Bronchial epithelial cell (primary cell): ENCODE data around the gene ADD3. TPM values are rescaled to one million over a fixed set of nuclear protein-coding genes. Genes with fewer than 3 reads are reported as not detected.
"Not testable (repeated sequence)": the region's sequence is repeated elsewhere in the genome, so short reads cannot be mapped to it uniquely, and the experiment has no call there.

Experiments used
- DNase-seq: peaks from one replicate; pipeline ENCODE4 v3.0.0-alpha.2; 2010; ENCODE audit warnings: low read depth
- FAIRE-seq: peaks from 2 replicates; lab custom pipeline; 2011; peaks lifted over from hg19 to GRCh38; lab: Jason Lieb, UNC
- H3K27me3 ChIP-seq: 2 replicates; pipeline ENCODE4 v1.5.1; 2011; ENCODE audit warnings: low read length; ENCODE audit not compliant: control insufficient read depth, insufficient read depth
- H3K36me3 ChIP-seq: 2 replicates; pipeline ENCODE4 v1.5.1; 2011; ENCODE audit warnings: low read length; ENCODE audit not compliant: control insufficient read depth, insufficient read depth
- H3K4me3 ChIP-seq: 2 replicates; pipeline ENCODE4 v1.5.1; 2011; ENCODE audit warnings: mild to moderate bottlenecking, low read depth, low read length, control low read depth
- total RNA-seq: library from RNA; depleted of rRNA; stranded (reverse); fragments of >200 nt; gene quantifications from 2 replicates; pipeline ENCODE4 v1.2.1, GENCODE V29; 2014
- TF ChIP-seq, protein P1 (sequence below): IDR thresholded peaks from 2 replicates; pipeline ENCODE4 v1.5.1; 2011; ENCODE audit warnings: mild to moderate bottlenecking, moderate library complexity, low read length, control low read depth, inconsistent platforms; ENCODE audit not compliant: insufficient read depth, severe bottlenecking

ADD3 gene
- total RNA-seq, 1 donor from 2014 or later = 39.5 TPM

DNA sequence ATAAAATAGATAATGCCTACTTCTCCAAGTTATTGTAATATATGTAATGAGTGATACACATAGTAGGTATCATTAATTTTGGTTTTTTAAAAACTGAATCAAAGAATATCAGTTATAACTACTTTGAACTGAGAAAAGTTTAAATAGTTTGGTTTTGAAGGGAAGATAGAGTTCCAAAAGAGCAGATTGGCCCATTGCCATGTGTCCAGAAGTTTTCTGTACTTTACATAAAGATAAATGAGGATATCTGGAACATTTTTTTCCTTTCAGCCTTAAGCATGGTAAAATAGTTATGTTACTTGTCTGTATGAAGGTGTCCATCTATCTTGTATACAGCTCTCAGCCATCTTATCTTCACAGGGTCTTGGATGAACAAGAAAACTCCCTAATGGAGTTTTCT lies 101.7 kb downstream of the ADD3 start:
- H3K4me3 ChIP-seq = no peak overlapping the region
- H3K27me3 ChIP-seq = no peaks in the 10 kb centered on the region
- no peak for FAIRE-seq
- no peak for DNase-seq
- peaks cover 2% of the 10 kb centered on the region for H3K36me3 ChIP-seq
- TF ChIP-seq, protein P1, sequence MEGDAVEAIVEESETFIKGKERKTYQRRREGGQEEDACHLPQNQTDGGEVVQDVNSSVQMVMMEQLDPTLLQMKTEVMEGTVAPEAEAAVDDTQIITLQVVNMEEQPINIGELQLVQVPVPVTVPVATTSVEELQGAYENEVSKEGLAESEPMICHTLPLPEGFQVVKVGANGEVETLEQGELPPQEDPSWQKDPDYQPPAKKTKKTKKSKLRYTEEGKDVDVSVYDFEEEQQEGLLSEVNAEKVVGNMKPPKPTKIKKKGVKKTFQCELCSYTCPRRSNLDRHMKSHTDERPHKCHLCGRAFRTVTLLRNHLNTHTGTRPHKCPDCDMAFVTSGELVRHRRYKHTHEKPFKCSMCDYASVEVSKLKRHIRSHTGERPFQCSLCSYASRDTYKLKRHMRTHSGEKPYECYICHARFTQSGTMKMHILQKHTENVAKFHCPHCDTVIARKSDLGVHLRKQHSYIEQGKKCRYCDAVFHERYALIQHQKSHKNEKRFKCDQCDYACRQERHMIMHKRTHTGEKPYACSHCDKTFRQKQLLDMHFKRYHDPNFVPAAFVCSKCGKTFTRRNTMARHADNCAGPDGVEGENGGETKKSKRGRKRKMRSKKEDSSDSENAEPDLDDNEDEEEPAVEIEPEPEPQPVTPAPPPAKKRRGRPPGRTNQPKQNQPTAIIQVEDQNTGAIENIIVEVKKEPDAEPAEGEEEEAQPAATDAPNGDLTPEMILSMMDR = no peak

DNA sequence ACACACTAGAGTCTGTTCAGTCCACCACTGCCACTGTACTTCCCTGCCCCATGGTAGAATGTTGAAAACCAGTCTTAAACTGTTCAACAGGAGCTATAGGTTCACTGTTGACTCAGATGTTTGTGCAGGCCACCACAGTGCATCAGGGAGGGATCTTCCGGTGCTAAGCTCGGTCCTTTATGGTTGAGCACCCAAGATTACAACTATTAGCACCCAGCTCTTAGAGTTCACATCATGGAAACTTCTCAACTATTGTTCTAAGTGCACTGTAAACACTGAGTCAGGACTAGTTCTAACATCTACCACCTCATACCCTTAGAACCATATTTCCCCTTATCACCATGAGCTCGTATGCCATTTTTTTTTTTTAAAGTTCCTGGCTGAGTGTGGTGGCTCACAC lies 102.6 kb downstream of the ADD3 start:
- FAIRE-seq (no peak), DNase-seq (peak; percentile 12)
- Histone ChIP-seq H3K27me3 (no peaks in the 10 kb centered on the region), H3K36me3 (peaks cover 2% of the 10 kb centered on the region), H3K4me3 (no peak overlapping the region)
- TF ChIP-seq, protein P1 = no peak

DNA sequence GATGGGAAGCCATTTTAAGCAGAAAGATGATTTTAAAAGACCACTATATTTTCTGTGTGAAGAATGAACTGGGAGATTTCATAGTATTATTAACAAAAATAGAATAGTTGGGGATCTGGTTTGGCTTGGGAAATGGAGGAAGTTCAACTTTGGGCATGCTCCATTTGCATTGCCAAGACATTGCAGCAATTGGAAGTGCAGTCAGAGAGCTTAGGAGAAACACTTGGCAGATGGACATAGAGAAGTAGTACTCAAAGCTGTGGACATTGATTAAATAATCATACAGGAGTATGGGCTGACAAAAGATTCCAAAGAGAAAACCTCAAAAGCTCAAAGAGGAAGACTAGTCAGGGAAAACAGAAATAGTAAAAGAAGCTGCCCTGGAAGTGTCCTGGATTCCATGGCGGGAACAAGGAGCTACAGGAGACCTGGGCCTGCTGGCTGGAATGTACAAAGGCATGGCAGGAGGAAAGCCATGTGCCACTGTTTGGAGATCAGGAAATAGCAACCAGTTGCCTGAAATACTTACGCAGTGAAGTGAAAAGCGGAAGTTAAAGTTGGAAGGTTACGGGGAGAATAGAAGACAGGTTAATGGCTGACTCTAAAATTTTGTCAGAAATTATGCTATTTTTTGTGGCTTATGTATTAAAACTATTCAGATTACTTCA lies 106.0 kb downstream of the ADD3 start:
- TF ChIP-seq, protein P1 = no peak
- H3K4me3 ChIP-seq = no peak overlapping the region
- no peak for FAIRE-seq
- H3K27me3 ChIP-seq = no peaks in the 10 kb centered on the region
- H3K36me3 ChIP-seq = peaks cover 2% of the 10 kb centered on the region
- no peak for DNase-seq

DNA sequence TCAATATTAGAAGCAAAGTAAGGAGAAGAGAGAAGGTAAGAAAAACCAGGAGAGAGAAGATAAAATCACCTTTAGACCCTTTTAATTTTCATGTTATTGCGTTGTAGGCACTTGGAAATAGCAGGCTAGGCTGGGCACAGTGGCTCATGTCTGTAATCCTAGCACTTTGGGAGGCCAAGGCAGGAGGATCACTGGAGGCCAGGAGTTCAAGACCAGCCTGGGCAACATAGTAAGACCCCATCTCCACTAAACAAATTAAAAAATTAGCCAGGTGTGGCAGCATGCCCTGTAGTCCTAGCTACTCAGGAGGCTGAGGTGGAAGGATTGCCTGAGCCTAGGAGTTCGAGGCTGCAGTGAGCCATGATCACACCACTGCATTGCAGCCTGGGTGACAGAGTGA lies 106.9 kb downstream of the ADD3 start:
- H3K27me3 ChIP-seq, FAIRE-seq, H3K4me3 ChIP-seq, H3K36me3 ChIP-seq, DNase-seq: not testable (repeated sequence)

DNA sequence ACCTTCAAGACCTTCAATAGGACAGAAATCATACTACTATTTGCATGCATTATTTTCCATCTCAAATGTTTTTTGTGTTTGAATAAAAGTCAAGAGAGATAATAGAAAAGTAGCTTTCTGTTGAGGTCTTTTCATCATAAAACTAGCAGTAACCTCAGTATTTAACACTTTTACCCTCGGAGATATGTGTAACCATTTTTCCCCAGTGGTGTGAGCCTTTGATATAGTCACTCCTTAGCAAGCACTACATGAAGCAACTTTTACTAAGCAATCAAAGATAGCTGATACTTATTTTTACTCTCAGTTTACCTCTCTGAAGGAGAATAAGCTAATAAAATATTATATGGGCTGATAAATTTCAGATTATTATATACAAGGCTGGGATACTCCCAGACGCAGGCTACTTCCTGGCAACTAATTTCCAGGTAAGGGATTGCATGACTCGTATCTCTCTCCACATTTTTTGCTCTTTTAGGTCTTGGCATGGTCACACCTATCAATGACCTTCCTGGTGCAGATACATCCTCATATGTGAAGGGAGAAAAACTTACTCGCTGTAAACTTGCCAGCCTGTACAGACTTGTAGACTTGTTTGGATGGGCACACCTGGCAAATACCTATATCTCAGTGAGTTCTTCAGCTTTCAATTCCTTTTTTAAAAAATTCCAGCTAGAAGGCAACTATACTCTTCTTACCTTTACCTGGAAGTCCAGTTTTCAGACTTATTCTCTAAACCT lies 108.2 kb downstream of the ADD3 start:
- Histone ChIP-seq H3K4me3 (no peak overlapping the region), H3K27me3 (no peaks in the 10 kb centered on the region), H3K36me3 (peaks cover 2% of the 10 kb centered on the region)
- peak; percentile 28 for FAIRE-seq
- TF ChIP-seq, protein P1 = no peak
- DNase-seq = peak; percentile 71

DNA sequence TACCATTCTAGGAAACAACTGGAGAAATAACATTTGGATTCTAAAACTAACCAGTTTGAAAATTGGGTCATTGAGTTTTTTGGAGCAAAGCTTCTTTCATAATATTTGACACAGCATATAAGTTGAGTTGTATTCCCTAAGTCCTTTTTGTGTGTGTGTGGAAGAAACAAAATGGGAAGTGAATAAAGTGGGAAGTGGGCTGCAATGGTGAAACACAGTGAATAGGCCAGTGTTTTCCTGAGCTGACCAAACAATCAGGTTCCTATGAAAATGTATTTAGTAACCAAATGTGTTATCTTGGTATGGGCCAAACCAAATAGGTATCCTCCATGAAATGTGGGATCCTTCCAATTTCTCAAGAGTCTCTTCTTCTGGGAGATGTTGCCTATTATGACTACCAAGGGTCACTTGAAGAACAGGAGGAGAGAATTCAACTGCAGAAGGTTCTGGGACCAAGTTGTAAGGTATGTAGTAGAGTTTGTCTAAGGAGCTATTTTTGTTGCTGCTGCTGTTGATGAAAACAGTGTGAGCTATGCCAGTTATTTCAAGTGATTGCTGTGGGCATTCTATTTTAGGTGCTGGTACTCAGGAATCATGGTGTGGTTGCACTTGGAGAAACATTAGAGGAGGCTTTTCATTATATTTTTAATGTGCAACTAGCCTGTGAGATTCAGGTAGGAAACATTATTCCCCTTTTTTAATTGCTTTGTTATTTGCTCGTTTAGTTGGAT lies 111.3 kb downstream of the ADD3 start:
- TF ChIP-seq, protein P1 = no peak
- Histone ChIP-seq H3K27me3 (no peaks in the 10 kb centered on the region), H3K36me3 (peaks cover 2% of the 10 kb centered on the region), H3K4me3 (no peak overlapping the region)
- DNase-seq (no peak), FAIRE-seq (no peak)
